Gastrocnemius medialis (tissue), 4 donors: ENCODE results near the gene BOD1L1.

Experiments used
- CTCF ChIP-seq, 5 experiments: fragments of 450-650 bp in 3 of 5; fragments of 200-600 bp in 2 of 5; sonication (generic) in 2 of 5; IDR thresholded peaks in 4 of 5; conservative IDR thresholded peaks in 1 of 5; 1 replicate in 4 of 5; 2 replicates in 1 of 5; pipeline ENCODE4 v1.5.1; 2016 to 2019; ENCODE audit warnings: antibody characterized with exemption in 5 of 5, mild to moderate bottlenecking in 3 of 5, moderate library complexity in 3 of 5
- POLR2A ChIP-seq, 2 donors: fragments of 450-650 bp; IDR thresholded peaks; one replicate each; pipeline ENCODE4 v1.6.1; 2017; ENCODE audit warnings: antibody characterized with exemption in 2 of 2, mild to moderate bottlenecking in 2 of 2, moderate library complexity in 2 of 2

DNA sequence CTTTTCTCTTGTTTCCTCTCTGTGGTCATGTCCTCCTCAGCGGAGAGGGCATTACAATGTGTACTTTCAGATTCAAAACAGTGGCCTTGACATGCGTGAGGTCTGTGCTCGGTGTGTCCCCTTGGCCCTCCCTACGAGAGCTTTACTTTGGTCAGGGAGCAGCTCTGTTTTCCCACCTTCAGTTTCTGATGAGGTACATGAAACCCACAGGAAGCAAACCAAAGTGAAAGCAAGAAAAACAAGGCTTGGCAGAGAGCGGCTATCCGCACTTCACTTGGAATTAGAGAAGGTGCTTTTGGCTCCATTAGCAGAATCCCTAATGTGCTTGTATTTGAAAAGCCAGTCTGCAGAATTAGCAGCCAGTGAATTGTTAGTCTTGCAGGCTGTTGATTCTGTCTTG lies 19.5 kb upstream of the BOD1L1 start:
- TF ChIP-seq CTCF (IDR thresholded peaks at IDR 0.05 in 4 of 5, conservative IDR thresholded peaks at IDR 0.05 in 1 of 5) (no peak), POLR2A (IDR thresholded peaks at IDR 0.05) (no peak)
